Mesodermal cell (in vitro differentiated cells): Measurements from ENCODE around the gene RBMS3.

ENCODE experiments used
- H3K27ac ChIP-seq: 2 replicates; pipeline ENCODE4 v1.7.0; 2013; ENCODE audit warnings: mild to moderate bottlenecking, low read depth, low read length, moderate library complexity; ENCODE audit not compliant: severe bottlenecking
- H3K36me3 ChIP-seq: 2 replicates; pipeline ENCODE4 v1.7.1; 2013; ENCODE audit warnings: mild to moderate bottlenecking, low read length, moderate library complexity; ENCODE audit not compliant: control insufficient read depth, insufficient read depth
- H3K4me1 ChIP-seq: one replicate; pipeline ENCODE4 v1.7.1; 2013; ENCODE audit warnings: mild to moderate bottlenecking, low read length; ENCODE audit not compliant: insufficient read depth, control insufficient read depth, poor library complexity, severe bottlenecking
- H3K4me3 ChIP-seq: 2 replicates; pipeline ENCODE4 v1.7.0; 2013; ENCODE audit warnings: low read length, control low read depth, mild to moderate bottlenecking; ENCODE audit not compliant: insufficient read depth, poor library complexity, severe bottlenecking; ENCODE audit errors: extremely low read depth
- H3K9me3 ChIP-seq: 2 replicates; pipeline ENCODE4 v1.7.1; 2013; ENCODE audit warnings: mild to moderate bottlenecking, low read length, moderate library complexity; ENCODE audit not compliant: control insufficient read depth
- WGBS, 2 experiments: methylation state at CpG; one replicate each; pipeline ENCODE4 v1.1.5; 2013; ENCODE audit warnings: missing lambda C conversion rate in 2 of 2; ENCODE audit not compliant: insufficient coverage in 2 of 2; 5-methylcytosine and 5-hydroxymethylcytosine counted together

RBMS3 gene

DNA sequence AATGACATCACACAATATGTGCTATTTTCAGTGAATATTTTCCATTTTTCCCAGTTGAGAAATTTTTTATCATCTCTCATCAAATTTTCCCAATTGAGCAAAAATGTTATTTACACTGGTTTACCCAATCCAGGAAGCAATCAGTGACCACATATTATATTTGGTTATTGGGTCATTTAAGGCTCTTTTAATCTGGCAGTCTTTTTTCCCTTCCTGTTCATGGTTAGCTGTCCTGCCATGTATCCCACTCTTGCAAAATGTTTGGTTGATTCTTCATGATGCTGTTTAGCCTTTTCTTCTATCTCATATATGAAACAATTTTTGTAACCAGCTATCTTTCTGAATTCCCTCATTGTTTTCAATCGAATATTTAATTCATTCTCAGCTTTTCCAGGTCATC lies 626.0 kb downstream of the RBMS3 start:
- Histone ChIP-seq H3K36me3 (no peaks in the 10 kb centered on the region), H3K9me3 (no peaks in the 10 kb centered on the region), H3K4me3 (no peak overlapping the region), H3K4me1 (no peaks in the 10 kb centered on the region), H3K27ac (no peak overlapping the region)
- 86 to 100% methylated on average over 1 of the region's 1 CpG for WGBS, 2 experiments

DNA sequence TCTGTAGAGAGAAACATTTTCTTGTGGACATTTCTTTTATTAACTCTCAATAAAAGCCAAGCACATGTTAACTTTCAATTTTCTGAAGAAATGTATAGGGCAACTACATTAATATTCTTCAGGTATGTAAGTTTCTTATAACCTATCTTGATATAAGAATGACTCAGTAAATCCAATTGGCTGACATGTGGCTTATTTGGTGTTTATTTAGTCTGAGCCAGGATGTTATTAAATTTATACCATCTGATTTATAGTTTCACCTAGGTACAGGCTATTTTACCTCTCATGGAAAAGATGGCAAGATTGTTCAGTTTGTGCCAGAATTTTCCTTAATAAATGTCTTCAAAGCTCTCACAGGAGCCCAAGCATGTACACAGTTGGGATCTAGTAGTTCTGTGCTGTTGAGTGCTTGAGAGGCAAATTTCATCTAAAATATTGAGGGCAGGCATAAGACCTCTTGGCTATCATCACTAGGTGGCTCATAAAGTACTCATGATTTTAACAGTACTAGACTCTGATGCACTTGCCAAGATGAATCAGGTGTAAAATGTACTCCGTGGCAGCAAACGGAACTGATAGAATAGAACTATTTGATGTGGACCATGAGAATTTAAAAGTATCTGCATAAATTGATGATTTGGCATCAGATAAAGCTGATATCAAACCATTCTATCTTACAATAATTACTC lies 631.9 kb downstream of the RBMS3 start:
- Histone ChIP-seq H3K4me1 (peaks cover 9% of the 10 kb centered on the region), H3K27ac (no peak overlapping the region), H3K4me3 (no peak overlapping the region), H3K36me3 (no peaks in the 10 kb centered on the region), H3K9me3 (peaks cover 5% of the 10 kb centered on the region)
- WGBS, 2 experiments: no CpG with 5 or more reads among the region's 2 CpGs

DNA sequence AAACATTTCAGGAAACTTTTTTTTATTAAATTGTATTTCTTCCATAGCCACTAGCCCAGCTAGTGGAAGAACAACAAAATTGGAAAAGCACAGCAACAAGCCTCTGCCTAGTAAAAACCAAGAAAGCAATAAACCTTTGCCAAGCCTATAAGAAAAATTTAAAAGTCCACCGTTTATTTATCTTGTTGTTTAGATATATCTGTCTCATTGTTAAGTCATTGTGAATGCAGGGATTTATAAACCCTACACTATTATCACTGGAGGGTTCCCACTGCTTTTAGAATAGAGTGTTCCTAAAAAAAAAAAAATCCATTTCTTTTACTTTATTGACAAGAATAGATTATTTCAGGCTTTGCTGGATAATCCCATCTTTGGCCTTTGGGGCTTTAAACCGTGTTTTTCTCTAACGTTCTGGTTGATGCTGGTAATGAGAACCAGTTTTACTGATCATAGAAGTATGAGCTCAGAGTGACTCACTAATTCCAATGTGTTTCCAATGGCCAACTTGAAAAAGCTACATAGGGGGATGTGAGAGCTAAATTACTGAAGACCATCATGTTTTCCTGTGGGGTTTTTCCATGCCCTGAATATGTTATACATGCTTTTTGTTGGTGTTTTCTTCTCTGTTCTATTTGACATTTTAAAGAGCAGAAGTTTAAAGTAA lies 634.1 kb downstream of the RBMS3 start:
- no peak overlapping the region for H3K4me3 ChIP-seq
- H3K4me1 ChIP-seq: peaks cover 18% of the 10 kb centered on the region
- peaks cover 5% of the 10 kb centered on the region for H3K9me3 ChIP-seq
- WGBS, 2 experiments: no CpG with 5 or more reads among the region's 3 CpGs
- H3K36me3 ChIP-seq: no peaks in the 10 kb centered on the region
- peak overlapping the region; percentile 63 for H3K27ac ChIP-seq

DNA sequence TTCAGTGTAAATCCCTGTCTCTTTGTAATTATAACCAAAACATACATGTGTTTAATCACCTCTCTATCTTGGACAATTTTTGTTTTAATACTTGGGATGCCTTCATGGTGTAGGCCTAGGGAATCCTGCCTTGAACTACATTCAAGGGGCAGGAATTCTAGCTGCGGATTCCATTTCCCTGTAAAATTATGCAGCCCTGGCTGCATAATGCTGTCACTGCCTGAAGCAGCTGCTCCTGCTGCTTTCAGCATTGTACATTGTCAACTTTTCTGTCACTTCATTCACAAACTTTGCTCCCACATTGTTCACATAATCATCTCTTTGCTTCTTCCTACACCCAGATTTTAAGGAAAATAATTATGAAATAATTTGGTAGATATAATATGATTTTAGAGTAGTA lies 638.7 kb downstream of the RBMS3 start:
- Histone ChIP-seq H3K4me3 (no peak overlapping the region), H3K9me3 (no peaks in the 10 kb centered on the region), H3K27ac (peak overlapping the region; percentile 55), H3K36me3 (no peaks in the 10 kb centered on the region), H3K4me1 (peaks cover 20% of the 10 kb centered on the region)
- 50 to 54% methylated on average over 1 of the region's 1 CpG for WGBS, 2 experiments

DNA sequence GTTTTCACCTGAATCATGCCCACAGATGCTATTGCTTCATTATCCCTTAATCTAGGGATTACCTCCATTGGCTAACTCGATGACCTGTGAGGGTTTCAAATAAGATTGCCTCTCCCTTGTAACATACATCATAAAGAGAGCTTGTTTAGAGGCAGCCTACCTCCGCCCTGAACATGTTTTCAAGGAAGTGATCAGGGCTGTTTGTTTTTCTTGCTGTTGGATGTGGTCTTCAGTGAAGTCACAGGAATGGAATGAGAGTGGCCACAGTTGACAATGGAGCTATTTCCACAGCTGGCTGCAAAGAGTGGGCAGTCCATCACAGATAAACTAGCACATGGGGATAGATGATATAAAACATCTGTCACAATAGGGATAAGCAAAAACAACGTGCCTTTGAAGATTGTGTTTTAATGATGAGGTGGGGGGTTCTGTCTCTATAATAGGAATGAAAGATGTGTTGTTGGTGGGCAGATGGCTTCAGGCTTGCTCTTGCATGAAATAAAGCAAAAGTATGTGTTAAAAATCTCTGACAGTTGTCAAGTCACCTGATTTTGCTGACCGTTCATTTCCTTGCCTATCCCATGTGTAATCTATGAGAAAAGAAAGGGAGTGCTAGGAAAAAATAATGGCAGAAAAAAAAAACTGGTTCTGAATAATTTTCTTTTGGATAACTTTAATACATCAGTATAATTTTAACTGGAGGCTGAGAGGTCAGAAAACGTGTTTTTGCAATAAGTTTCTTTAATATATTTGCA lies 642.3 kb downstream of the RBMS3 start:
- peaks cover 22% of the 10 kb centered on the region for H3K4me1 ChIP-seq
- no peaks in the 10 kb centered on the region for H3K36me3 ChIP-seq
- peak overlapping the region; percentile 85 for H3K27ac ChIP-seq
- no peak overlapping the region for H3K4me3 ChIP-seq
- 67 to 75% methylated on average over 1 of the region's 5 CpGs for WGBS, 2 experiments
- no peaks in the 10 kb centered on the region for H3K9me3 ChIP-seq

DNA sequence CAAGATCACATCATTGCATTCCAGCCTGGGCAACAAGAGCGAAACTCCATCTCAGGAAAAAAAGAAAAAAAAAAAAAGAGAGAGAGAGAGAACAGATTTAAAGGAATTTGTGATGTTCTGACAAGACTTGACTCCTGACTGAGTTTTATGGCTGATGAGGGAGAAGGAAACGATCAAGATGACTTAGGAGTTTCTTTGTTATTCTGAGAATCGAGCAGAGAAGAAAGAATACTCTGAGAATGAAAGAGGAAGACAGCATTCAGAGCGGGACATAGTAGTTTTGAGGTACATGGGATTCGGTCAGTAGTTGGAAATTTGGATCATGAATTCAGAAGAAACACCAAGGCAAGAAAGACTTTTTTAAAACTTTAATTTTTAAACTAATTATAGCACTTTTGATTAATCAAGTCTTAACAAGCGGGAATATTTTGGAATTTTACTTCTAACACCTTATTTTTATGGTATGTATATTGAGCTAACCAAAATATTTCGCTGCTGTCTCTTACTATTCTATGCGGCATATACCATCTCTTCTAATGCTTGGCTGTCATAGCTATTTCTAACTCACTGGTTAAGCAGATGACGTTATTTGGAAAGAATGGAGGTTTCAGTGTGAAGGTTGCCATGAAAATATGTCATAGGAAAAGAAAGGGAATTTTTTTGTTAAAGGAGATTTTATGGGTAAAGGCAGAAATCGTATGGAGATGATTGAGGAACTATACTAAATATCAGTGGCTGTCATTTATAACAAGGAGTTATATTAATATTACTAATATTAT lies 644.1 kb downstream of the RBMS3 start:
- Histone ChIP-seq H3K9me3 (no peaks in the 10 kb centered on the region), H3K36me3 (no peaks in the 10 kb centered on the region), H3K4me3 (no peak overlapping the region), H3K27ac (no peak overlapping the region), H3K4me1 (peaks cover 13% of the 10 kb centered on the region)
- 84 to 85% methylated on average over 4 of the region's 10 CpGs for WGBS, 2 experiments

DNA sequence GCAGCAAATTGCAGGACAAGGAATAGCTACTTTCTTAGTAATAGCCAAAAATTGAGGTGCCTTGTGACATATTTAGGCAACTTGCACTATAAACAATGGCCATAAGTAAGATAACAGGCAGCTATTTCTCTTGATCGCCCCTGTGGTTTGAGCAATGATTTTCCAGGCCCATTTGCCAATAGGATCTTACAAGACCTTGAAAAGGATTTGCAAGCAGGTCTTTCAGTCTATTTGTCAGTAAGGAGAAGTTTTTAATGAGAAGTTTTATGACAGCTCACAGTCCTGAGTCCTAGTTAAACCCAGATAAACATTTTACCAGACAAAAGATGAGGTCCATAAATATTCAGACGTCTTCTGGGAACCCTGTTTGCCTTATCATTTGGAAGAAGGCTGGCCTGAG lies 645.5 kb downstream of the RBMS3 start:
- Histone ChIP-seq H3K27ac (no peak overlapping the region), H3K9me3 (no peaks in the 10 kb centered on the region), H3K4me1 (peaks cover 12% of the 10 kb centered on the region), H3K36me3 (no peaks in the 10 kb centered on the region), H3K4me3 (no peak overlapping the region)
- 92 to 100% methylated on average over 1 to 2 of the region's 2 CpGs for WGBS, 2 experiments

DNA sequence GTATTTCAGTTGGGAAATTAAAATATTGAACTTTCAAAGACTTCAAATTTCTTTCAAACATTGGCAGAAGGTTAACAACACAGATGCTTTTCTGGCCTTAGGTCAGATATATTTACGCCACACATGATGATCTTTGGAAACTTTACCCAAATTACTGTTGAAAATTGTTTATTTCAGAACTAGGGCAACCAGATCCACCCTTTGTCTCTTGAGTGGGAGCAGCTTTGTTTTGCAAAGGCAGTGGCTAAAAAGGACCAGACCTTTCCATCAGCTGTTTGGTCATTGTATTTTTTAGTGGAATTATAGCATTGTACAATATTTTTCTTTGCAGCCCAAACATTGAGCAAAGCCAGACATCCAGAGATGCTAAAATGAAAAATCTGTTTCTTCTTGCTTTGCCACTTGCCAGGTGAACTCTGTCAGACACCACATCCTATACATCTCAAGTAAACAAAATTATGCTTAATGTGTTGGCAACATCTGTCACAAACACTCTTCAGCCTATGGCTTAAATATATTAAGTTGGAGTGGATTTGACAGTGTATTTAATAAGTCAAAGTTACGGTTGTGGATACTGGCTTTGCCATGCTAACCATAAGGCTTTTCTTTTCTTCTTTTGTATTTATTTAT lies 651.9 kb downstream of the RBMS3 start:
- H3K9me3 ChIP-seq: no peaks in the 10 kb centered on the region
- H3K36me3 ChIP-seq: no peaks in the 10 kb centered on the region
- H3K4me1 ChIP-seq: peaks cover 6% of the 10 kb centered on the region
- no peak overlapping the region for H3K4me3 ChIP-seq
- 100% methylated on average over 1 of the region's 2 CpGs for WGBS, 2 experiments
- no peak overlapping the region for H3K27ac ChIP-seq

DNA sequence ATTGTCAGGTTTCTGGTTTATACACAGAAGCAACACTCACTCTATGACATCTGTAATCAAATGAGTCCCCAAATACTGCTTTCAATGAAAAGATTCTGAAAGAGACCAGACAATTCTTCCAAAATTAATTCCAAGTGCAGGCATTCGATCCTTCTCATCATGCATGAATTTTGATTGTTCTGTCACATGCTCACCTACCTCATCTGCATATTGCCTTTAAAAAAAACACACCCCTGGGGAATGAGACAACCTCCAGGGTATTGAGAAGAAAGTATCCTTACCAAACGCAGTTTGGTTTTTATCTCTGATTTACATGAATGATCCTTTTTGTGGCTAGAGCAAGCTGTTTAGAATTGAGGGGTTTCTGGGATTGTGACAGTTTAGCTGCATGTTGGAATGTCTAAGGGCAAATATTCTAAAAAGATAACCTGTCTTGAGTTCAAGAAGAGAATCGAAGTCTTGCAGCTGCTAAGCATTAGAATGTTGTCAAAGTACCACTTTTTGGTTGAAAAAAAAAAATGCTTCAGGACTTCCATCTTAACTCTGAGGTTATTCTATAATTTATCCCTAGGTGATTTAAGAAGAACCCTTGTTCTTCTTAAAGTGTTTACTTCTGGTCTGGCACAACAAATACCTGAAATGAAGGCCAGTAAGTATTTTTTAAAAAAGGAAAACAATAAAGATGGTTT lies 653.1 kb downstream of the RBMS3 start:
- Histone ChIP-seq H3K9me3 (no peaks in the 10 kb centered on the region), H3K27ac (no peak overlapping the region)
- WGBS, 2 experiments: 80 to 90% methylated on average over 1 of the region's 3 CpGs

DNA sequence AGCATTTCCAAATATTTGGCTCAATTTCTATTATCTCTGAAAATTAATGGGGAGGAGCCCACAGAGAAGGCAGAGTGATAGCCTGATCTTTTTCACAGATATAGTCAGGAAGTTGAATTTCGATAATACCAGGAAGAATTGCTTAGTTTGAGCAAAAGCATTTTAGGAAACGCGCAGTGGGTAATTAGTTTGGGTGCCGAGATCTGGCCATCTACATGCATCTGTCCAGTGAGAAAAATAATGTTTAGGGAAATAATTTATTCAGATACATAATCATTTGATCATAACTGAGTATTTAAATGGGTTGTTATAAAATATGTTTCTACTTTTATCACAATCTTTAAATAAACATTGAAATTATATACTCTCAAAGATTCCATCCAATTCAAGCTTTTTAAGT lies 653.9 kb downstream of the RBMS3 start:
- H3K36me3 ChIP-seq: peaks cover 6% of the 10 kb centered on the region
- H3K4me3 ChIP-seq: no peak overlapping the region
- no peak overlapping the region for H3K27ac ChIP-seq
- H3K9me3 ChIP-seq: no peaks in the 10 kb centered on the region
- peaks cover 6% of the 10 kb centered on the region for H3K4me1 ChIP-seq
- 76 to 100% methylated on average over 1 to 2 of the region's 4 CpGs for WGBS, 2 experiments

More for the DNA sequence above, 653.1 kb downstream of the RBMS3 start:
- Histone ChIP-seq H3K4me3 (no peak overlapping the region), H3K4me1 (peaks cover 6% of the 10 kb centered on the region), H3K36me3 (no peaks in the 10 kb centered on the region)
